Brain microvascular endothelial cell (primary cell): ENCODE results near the gene CTSL.

ENCODE experiments used
- DNase-seq: peaks from one replicate; pipeline ENCODE4 v3.0.0-alpha.2; 2020
- H3K27ac ChIP-seq: fragments of 250-450 bp; sonication (Bioruptor Pico); 2 replicates; pipeline ENCODE4 v1.5.1; 2020; ENCODE audit warnings: mild to moderate bottlenecking, moderate library complexity
- H3K27me3 ChIP-seq: fragments of 250-450 bp; sonication (Bioruptor Pico); replicated peaks from 2 replicates; pipeline ENCODE4 v1.5.1; 2020; ENCODE audit warnings: mild to moderate bottlenecking
- H3K36me3 ChIP-seq: fragments of 250-450 bp; sonication (Bioruptor Pico); replicated peaks from 2 replicates; pipeline ENCODE4 v1.5.1; 2020; ENCODE audit warnings: mild to moderate bottlenecking
- H3K4me3 ChIP-seq: 2 replicates; pipeline ENCODE4 v1.5.1; 2011; ENCODE audit warnings: low read depth, mild to moderate bottlenecking, control low read depth, low read length, moderate library complexity
- CTCF ChIP-seq: IDR thresholded peaks from 2 replicates; pipeline ENCODE4 v1.5.1; 2011; ENCODE audit warnings: low read depth, mild to moderate bottlenecking, moderate library complexity, low read length, control low read depth, inconsistent platforms; ENCODE audit errors: missing control alignments
- in situ Hi-C: cut with HindIII; loops from 2 replicates; pipeline ENCODE4 v1.10.0; 2017; ENCODE audit warnings: low sequenced_read_pairs, low pct_ligation_motif_present

Gene CTSL

GRCh38 chr9:87681271-87682061 lies 44.5 kb upstream of the CTSL start:
- Histone ChIP-seq H3K27ac (no peak overlapping the region), H3K27me3 (no peaks in the 10 kb centered on the region), H3K36me3 (no peaks in the 10 kb centered on the region), H3K4me3 (no peak overlapping the region)
- no peak for TF ChIP-seq CTCF
- no peak for DNase-seq
- in situ Hi-C loops: no loop called here

- no peak for DNase-seq
- in situ Hi-C loops: no loop called here
- H3K36me3 ChIP-seq: no peaks in the 10 kb centered on the region
- TF ChIP-seq CTCF: no peak
- no peak overlapping the region for H3K27ac ChIP-seq
- H3K27me3 ChIP-seq: no peaks in the 10 kb centered on the region
- no peak overlapping the region for H3K4me3 ChIP-seq
These were observed 43.8 kb upstream of the CTSL start for GRCh38 chr9:87682085-87682484.

- Histone ChIP-seq H3K36me3 (no peaks in the 10 kb centered on the region), H3K4me3 (no peak overlapping the region), H3K27ac (no peak overlapping the region), H3K27me3 (no peaks in the 10 kb centered on the region)
- in situ Hi-C loops: no loop called here
- no peak for TF ChIP-seq CTCF
- no peak for DNase-seq
These were observed 43.3 kb upstream of the CTSL start for GRCh38 chr9:87682618-87683017.

GRCh38 chr9:87683751-87684626 lies 41.9 kb upstream of the CTSL start:
- TF ChIP-seq CTCF: no peak
- H3K36me3 ChIP-seq: no peaks in the 10 kb centered on the region
- H3K27ac ChIP-seq: no peak overlapping the region
- no peaks in the 10 kb centered on the region for H3K27me3 ChIP-seq
- DNase-seq: no peak
- no peak overlapping the region for H3K4me3 ChIP-seq
- in situ Hi-C loops: no loop called here

- Histone ChIP-seq H3K4me3 (no peak overlapping the region), H3K27me3 (no peaks in the 10 kb centered on the region), H3K36me3 (no peaks in the 10 kb centered on the region), H3K27ac (no peak overlapping the region)
- TF ChIP-seq CTCF: peak; percentile 85
- in situ Hi-C loops: no loop called here
- DNase-seq: peak; percentile 4
These were observed 41.2 kb upstream of the CTSL start for GRCh38 chr9:87684627-87685219.
